ENCODE data around the gene NHS.

The NHS gene

DNA sequence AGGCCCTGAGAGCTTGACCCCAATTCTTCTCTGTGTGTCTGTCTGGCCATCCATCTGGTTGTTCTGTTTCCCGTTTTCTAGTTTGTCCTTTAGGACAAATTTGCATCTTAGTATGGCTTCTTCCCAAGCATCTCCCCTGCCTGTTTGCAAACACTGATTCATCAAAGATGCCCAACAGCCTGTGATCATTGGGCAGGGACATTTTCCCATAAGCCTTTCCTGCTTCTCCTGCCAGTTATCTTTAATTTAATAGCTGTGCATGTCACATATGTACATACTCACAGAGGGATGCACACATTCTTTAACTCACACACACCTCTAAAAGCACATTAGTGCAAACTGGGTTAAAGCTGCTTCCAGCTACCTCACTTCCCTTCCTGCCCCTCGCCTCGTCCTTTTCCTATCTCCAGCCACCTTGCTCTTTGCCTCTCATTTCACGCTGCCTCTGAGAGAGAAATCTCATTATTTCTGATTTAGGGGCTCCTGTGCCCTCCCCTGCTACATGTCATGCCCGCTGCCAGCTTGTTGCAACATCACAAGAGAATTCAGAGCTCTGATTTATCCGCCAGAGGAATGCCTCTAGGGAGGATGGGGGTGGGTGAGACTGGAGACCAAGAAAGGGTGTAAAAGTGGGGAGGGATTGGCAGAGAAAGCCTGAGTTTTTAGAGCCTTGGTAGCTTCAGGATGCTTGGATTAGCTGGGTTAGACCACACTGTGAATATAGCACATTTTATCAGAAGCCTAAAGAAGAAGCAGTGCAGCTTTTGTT is 100.6 kb downstream of the NHS start:
- Histone ChIP-seq H3K27me3 (no peaks in the 10 kb centered on the region), H3K27ac (no peak overlapping the region), H3K9me3 (no peaks in the 10 kb centered on the region), H3K36me3 (no peaks in the 10 kb centered on the region), H3K4me3 (no peak overlapping the region), H3K4me1 (peaks cover 0 to 46% (median 7%) of the 10 kb centered on the region in 4 donors)
- TF ChIP-seq CTCF (IDR thresholded peaks at IDR 0.05): no peak
- DNase-seq: peak; percentile 22 to 68
- intact Hi-C loops (cut with DNase I; ENCODE audit: low total_unique reads): no loop called here

DNA sequence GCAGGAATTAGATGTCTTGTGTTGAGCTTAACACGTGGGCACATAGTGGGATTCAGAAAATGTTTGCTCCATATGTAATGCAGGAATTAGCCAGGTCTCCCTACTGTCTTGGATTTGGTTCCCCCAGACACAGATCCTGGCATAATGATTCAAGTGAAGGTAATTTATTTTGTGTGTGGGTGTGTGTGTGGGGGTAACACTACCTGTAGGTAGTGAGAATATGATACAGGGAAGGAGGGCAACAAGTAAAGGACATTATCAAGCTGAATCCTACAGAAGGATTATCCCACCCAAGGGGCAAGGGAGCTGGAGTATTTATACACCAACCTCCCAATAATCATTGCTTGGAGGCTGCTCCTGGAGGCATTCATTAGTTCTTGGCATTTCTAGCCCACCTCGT is 101.4 kb downstream of the NHS start:
- peaks cover 0 to 46% (median 7%) of the 10 kb centered on the region in 4 donors for H3K4me1 ChIP-seq
- H3K27me3 ChIP-seq: no peaks in the 10 kb centered on the region
- no peak for DNase-seq
- no peaks in the 10 kb centered on the region for H3K9me3 ChIP-seq
- no peaks in the 10 kb centered on the region for H3K36me3 ChIP-seq
- intact Hi-C loops (cut with DNase I; ENCODE audit: low total_unique reads): no loop called here
- H3K4me3 ChIP-seq: no peak overlapping the region
- no peak for TF ChIP-seq CTCF (IDR thresholded peaks at IDR 0.05)
- no peak overlapping the region for H3K27ac ChIP-seq

DNA sequence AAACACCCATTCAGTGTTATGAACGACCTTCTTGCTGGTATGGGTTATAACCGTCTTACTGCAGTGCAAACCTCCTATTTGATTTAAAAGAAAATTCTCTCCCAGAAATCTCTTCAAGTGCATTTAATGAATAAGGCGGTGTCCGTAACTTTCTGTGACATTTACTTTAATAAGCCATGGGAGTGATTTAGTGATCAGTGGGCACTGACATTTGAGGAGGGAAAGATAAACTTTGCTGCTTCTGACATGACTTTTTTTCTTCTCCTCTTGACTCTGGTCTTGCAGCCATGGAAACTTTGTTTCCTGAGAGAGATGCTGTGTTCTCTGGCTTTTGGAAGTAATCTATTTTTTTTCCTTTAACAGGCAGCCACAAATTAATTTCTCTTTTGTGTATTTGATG is 106.1 kb downstream of the NHS start:
- Histone ChIP-seq H3K27ac (no peak overlapping the region), H3K36me3 (no peaks in the 10 kb centered on the region), H3K27me3 (no peaks in the 10 kb centered on the region), H3K4me3 (no peak overlapping the region), H3K4me1 (peaks cover 0 to 15% (median 4%) of the 10 kb centered on the region in 4 donors), H3K9me3 (no peaks in the 10 kb centered on the region)
- intact Hi-C loops (cut with DNase I; ENCODE audit: low total_unique reads): no loop called here
- no peak for TF ChIP-seq CTCF (IDR thresholded peaks at IDR 0.05)
- DNase-seq: no peak

DNA sequence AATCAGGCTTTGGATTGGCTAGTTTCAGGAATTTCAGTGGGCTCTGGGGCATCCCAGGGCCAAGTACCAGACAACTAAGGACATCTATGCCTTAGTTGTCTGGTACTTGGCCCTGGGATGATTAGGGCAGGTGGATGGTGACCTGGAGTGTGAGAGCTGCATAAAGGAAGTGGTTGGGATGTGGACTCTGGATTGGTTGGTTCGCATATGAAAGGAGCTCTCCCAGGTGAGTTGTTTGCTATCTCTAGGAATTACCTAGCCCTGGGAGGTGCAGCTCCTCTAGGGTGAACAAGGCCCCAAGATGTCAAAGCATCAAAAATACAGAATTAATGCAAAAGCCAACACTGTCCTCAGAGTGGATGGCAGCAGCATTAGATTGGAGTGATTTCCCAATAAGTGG is 109.6 kb downstream of the NHS start:
- H3K4me1 ChIP-seq: peaks cover 0 to 22% (median 0%) of the 10 kb centered on the region in 4 donors
- no peak overlapping the region for H3K4me3 ChIP-seq
- H3K27me3 ChIP-seq: no peaks in the 10 kb centered on the region
- no peaks in the 10 kb centered on the region for H3K36me3 ChIP-seq
- H3K27ac ChIP-seq: no peak overlapping the region
- no peaks in the 10 kb centered on the region for H3K9me3 ChIP-seq
- no peak for TF ChIP-seq CTCF (IDR thresholded peaks at IDR 0.05)
- DNase-seq: no peak
- intact Hi-C loops (cut with DNase I; ENCODE audit: low total_unique reads): no loop called here

- no peak overlapping the region for H3K4me3 ChIP-seq
- no peak overlapping the region for H3K27ac ChIP-seq
- no peak for TF ChIP-seq CTCF (IDR thresholded peaks at IDR 0.05)
- H3K9me3 ChIP-seq: no peaks in the 10 kb centered on the region
- DNase-seq: no peak
- peaks cover 0 to 22% (median 0%) of the 10 kb centered on the region in 4 donors for H3K4me1 ChIP-seq
- H3K36me3 ChIP-seq: no peaks in the 10 kb centered on the region
- H3K27me3 ChIP-seq: no peaks in the 10 kb centered on the region
- intact Hi-C loops (cut with DNase I; ENCODE audit: low total_unique reads): no loop called here
Observed at GRCh38 chrX:17485391-17485790, 110.4 kb downstream of the NHS start.
